ENCODE data around the gene GDI1.

The GDI1 gene

GRCh38 chrX:154409222-154409871, 27.6 kb upstream of the GDI1 start, which contains the start of gene DNASE1L1:
Gene DNASE1L1 (minus strand): TSS chrX:154409254. CDS start chrX:154405568, 3,686 bp downstream.
- no peak for DNase-seq

- DNase-seq, result peak; percentile 28
Observed at GRCh38 chrX:154411981-154412340, 25.0 kb upstream of the GDI1 start.

DNA sequence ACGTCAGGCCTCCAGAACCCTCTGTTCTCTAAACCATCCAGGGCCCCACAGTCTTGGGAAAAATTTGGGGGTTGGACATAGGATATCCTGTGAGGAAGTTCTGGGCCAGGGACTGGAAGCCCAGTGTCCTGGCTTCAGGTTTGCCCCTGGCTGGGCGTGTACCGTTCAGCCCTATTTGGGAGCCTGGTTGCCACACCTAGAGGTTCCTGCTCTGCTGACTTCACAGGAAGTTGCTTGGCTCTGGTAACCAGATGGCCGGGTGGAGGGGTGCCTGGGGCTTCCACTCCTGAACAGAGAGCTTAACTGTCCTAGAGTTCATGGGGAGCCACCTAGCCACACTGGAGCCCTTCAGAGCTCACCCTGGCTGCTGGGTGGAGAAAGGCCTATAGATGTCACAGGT, 24.5 kb upstream of the GDI1 start:
- DNase-seq, result no peak

- DNase-seq, result no peak
Observed at GRCh38 chrX:154413142-154413541, 23.8 kb upstream of the GDI1 start.

DNA sequence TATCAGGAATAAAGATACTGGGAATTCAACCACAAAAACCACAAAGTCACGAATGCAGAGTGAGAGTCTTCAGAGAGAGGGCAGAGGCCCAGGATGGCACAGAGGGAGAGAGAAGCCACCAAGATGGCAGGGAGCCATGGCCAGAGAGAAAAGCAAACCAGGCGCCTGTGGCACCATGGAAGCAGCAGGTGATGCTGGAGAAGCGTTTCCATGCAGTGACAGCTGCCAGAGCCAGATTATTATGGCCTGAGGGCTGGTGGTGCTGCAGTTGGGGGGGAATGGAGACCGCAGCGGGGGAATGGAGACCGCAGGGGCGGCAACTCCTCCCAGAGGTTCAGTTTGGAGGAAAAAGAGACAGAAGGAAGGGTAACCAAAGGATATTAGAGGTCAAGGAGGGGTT, 19.8 kb upstream of the GDI1 start:
- DNase-seq, result peak; percentile 10

DNA sequence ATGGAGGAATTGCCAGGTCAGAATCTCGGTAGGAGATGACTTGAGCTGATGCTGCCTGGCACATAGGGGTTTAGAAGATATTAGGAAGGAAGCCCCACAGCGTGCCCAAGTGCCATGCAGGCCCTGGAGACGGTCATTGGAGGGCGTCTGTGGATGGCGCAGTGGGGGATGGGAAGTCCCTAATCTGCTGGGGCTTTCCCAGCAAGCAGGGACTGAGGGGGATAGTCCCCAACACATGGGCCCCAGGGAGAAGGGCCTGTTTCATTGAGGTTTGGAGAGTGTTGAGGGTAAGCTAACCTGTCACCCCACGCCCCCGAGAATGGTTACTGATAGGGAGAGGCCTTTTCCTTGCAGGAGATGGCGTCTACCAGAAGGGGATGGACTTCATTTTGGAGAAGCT, 17.8 kb upstream of the GDI1 start:
- DNase-seq, result no peak

DNA sequence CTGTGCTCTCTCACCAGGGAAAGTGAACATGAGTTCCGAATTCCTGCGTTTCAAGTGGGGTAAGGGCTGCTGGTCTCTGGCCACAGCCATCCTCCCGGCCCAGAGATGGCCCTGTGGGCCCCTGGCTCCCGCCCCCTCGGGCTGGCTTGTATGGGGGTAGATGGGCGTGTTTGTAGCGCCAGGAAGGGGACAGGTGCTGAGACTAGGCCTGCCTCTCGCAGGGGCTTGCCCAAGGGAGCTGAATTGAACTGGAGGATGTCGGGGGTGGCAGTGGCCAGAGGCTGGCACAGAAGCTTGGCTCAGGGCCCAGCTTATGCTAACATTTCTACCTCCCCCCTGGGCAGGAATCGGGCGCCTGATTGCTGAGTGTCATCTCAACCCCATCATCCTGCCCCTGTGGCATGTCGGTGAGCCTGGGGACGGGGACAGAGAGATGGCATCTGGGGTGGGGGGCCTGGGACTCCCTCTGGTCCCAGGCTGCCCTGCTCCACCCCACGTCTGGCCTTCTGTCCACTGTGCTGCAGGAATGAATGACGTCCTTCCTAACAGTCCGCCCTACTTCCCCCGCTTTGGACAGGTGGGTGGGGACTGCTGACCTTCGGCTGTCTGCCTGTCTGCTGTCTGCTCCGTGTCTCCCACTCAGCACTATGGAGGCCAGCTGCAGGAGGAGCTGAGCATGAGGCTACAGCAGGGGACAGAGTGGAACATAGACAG, 17.1 kb upstream of the GDI1 start:
- DNase-seq, result peak; percentile 48

- no peak for DNase-seq
Observed at GRCh38 chrX:154420402-154420756, 16.6 kb upstream of the GDI1 start.

DNA sequence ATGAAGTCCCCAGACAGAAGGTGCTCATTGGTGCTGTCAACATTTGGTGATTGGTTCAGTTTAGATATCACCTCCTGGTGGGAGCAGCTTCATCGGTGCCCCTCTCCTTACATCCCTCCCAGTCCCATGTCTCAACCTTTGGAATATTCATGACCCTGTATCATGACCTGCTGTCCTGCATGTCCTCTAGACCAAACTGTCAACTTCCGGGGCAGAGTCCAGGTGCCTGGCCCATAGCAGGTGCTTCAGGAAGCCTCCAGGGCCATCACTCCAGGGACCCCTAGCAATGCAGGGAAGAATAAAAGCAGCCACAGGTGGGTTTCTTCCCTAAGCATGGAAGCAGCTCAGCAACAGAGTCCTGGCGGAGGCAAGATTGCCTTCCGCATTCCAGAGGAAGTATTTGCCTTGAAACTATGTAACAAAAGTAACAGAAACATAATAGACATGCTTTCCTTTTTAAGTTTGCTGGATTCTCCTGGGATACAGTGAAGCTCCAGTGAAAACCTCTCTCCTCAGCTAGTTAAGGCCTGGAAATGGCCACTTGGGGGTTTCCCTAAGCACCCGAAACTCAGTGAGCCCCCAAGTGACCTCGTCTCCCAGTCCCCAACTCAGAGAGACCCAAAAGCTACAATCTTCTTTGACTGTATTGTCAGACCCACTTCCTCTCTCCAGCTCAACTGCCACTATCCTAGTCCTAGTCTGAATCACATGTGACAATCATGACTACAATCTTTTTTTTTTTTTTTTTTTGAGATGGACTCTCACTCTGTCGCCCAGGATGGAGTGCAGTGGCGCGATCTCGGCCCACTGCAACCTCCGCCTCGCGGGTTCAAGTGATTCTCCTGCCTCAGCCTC, 9.8 kb upstream of the GDI1 start:
- no peak for DNase-seq

- peak; percentile 67 for DNase-seq
Observed at GRCh38 chrX:154428176-154429171, 8.5 kb upstream of the GDI1 start, which contains the start of gene ATP6AP1. Gene ATP6AP1 (plus strand): TSS chrX:154428677. CDS start chrX:154428693, 16 bp downstream.

DNA sequence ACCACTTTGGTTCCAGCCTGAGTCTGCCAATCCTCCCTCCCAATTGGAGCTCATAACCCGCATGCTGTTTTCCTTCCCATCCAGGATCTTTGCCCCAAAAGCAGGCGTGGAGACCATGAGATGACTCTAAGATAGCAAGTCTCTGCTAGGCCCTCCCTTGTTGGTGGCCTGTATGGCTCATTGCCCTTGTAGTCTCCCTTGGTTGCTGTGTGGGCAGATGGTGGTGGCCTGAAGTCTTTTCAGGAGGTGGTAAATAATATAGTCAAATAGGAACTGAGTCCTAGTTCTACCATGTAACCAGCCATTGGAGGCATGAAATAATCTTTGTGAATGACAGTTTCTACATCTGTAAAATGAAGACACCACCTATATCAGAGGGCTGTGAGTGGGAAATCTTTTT, 7.2 kb upstream of the GDI1 start:
- DNase-seq, result no peak

DNA sequence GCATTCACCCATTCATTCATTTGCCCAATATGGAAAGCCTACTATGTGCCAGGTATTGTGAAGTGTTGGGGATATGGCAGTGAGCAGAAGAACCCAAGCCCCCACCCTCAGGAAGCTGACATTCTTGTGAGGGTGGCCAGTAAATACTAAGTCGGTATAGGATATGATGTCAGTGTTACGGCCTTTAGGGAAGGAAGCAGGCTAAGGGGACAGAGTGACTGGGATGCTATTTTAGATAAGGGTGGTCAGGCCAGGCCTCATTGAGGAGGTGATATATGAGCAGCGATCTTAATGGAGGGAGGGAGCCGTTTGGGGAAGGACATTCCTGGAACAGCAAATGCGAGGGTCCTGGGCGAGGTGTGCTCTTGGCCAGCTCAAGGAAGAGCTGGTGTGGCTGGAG, 6.5 kb upstream of the GDI1 start:
- DNase-seq, result no peak

DNA sequence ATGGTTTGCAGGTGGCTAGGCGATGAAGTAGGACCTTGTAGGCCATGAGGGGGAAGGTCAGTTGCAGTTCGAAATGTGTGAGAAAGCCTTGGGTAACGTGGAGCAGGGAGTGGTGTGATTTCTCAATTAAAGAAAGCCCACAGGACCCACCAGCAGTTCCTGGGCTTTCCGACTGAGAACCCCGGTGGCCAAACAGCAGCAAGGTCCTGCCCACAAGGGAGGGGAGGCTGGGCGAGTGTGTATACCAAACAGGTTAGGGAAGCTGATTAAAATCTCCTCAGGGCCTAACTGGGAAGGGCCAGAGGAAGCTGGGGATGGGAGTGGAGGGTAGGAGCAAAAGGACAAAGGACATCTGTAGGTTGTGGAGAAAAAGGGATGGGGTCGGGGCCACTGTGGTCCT, 6.0 kb upstream of the GDI1 start:
- DNase-seq, result no peak

DNA sequence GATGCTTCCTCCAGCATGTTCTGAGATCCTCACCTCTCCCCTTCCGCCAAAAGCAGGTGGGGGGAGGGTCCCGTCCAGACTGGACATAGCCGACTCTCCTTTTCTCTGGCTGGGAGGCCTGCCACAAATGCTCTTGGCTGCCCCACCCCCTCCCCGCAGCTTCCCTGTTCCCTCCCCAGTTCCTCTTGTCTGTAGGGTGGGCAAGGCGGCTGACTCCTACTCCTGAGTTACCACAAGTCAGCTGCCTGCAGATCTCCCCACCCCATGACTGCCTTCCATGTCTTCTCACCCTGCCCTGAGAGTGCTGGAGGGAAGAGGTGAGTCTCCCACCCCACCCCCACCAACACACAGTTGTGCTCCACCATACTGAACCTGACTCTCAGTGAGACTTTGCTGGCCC, 5.6 kb upstream of the GDI1 start:
- DNase-seq, result no peak

- DNase-seq, result no peak
Observed at GRCh38 chrX:154432210-154432609, 4.7 kb upstream of the GDI1 start.

- DNase-seq, result no peak
Observed at GRCh38 chrX:154433605-154434004, 3.3 kb upstream of the GDI1 start.

- no peak for DNase-seq
Observed at GRCh38 chrX:154434394-154435168, 2.4 kb upstream of the GDI1 start.

DNA sequence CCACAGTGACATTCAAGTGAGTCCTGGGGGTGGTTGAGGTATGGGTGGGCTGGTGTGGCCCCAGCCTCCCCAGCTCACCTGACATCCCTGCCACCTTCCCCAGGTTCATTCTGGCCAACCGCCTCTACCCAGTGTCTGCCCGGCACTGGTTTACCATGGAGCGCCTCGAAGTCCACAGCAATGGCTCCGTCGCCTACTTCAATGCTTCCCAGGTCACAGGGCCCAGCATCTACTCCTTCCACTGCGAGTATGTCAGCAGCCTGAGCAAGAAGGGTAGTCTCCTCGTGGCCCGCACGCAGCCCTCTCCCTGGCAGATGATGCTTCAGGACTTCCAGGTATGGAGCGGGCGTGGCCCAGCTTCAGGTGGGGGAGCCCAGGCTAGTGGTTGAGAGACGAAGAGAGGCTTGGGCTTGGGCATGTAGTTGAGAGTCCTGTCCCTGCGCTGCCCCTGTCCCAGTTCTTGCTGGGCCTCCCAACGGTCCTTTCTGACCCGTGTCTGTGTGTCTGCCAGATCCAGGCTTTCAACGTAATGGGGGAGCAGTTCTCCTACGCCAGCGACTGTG, 1.7 kb upstream of the GDI1 start:
- no peak for DNase-seq

DNA sequence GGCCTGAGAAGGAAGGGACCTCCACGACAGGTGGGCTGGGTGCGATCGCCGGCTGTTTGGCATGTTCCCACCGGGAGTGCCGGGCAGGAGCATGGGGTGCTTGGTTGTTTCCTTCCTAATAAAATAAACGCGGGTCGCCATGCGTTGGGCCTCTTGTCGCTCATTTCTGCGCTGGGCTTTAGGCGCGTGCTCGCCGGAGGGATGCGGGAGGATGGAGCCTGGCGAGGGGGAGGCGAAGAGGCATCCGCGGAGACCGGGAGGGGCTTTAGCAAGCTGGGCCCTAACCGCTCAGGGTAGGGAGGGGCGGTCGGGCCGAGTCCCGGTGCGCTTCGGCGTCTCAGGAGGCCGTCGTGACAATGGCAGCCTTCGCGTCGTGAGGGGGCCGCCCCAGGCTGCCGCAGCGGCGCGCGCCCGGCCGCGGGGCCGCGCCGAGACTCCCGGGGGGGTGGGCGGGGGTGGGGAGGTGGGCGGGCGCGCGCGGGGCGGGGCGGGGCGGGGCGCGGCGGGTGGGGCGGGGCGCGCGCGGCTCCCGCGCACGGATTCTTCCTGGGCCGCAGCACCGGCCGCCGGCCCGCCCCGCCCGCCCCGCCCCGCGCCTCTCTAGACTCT, 476 bp upstream of the GDI1 start:
- no peak for DNase-seq

DNA sequence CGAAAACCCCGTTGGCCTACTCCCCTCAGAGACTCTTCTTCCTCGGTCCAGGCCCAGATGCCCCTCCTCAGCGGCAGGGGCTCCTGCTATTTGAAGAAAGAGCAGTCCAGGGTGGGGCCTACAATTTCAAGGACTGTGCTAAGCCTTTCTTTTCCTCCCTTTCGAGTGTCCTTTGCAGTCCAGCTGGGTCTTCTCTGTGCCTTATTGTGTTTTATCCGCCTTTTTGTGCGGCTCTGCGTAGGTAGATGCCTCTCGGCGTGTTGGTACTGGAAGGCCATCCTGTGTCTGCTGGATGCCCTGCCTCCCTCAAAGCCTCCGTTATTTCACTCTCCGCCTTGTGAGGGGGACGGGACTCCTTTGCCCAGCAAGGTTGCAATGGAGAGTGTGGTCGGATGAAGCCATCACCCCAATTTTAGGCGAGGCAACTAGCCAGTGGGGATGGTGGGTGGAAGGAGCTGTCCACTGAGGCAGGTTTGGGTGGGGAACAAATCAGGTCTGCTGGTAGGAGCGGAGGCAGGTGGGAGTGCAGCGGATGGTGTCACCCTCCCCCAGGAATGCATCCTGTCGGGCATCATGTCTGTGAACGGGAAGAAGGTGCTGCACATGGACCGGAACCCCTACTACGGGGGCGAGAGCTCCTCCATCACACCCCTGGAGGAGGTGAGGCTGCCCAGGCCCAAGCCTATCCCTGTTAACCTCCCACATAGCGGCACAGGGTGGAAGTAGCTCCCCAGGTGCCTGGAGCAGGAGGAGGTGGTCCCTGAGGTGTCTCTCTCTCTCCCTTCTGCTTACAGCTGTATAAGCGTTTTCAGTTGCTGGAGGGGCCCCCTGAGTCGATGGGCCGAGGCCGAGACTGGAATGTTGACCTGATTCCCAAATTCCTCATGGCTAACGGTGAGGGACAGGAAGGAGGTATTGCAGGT, 1.3 kb downstream of the GDI1 start:
- DNase-seq, result no peak
